ENCODE measurements around the gene XRN2.

Gene XRN2

GRCh38 chr20:21301940-21302663 is 1.0 kb upstream of the XRN2 start:
- DNase-seq, result no peak

- DNase-seq, result no peak
These were observed 469 bp upstream of the XRN2 start for GRCh38 chr20:21302664-21303060.

GRCh38 chr20:21303872-21304586 is 898 bp downstream of the XRN2 start:
- peak; percentile 6 for DNase-seq

- DNase-seq, result no peak
These were observed 5.2 kb downstream of the XRN2 start for GRCh38 chr20:21308340-21308739.

GRCh38 chr20:21309678-21310467 is 6.7 kb downstream of the XRN2 start:
- DNase-seq, result no peak

- no peak for DNase-seq
These were observed 9.8 kb downstream of the XRN2 start for GRCh38 chr20:21312813-21313474.

GRCh38 chr20:21315138-21315537 is 12.0 kb downstream of the XRN2 start:
- peak; percentile 27 for DNase-seq

GRCh38 chr20:21322083-21322710 is 19.1 kb downstream of the XRN2 start:
- DNase-seq, result no peak

- no peak for DNase-seq
These were observed 19.8 kb downstream of the XRN2 start for GRCh38 chr20:21322921-21323331.

- DNase-seq, result peak; percentile 53
These were observed 20.5 kb downstream of the XRN2 start for GRCh38 chr20:21323640-21324039.

GRCh38 chr20:21324126-21324525 is 21.0 kb downstream of the XRN2 start:
- no peak for DNase-seq

GRCh38 chr20:21325296-21325695 is 22.2 kb downstream of the XRN2 start:
- DNase-seq, result no peak

- no peak for DNase-seq
These were observed 23.6 kb downstream of the XRN2 start for GRCh38 chr20:21326700-21327099.

GRCh38 chr20:21336455-21337151 is 33.5 kb downstream of the XRN2 start:
- DNase-seq, result no peak

- DNase-seq, result no peak
These were observed 35.2 kb downstream of the XRN2 start for GRCh38 chr20:21338291-21338690.

- no peak for DNase-seq
These were observed 36.4 kb downstream of the XRN2 start for GRCh38 chr20:21339499-21339898.

GRCh38 chr20:21340991-21341697 is 38.0 kb downstream of the XRN2 start:
- DNase-seq, result no peak

- no peak for DNase-seq
These were observed 39.7 kb downstream of the XRN2 start for GRCh38 chr20:21342656-21343345.

GRCh38 chr20:21344206-21344900 is 41.2 kb downstream of the XRN2 start:
- DNase-seq, result no peak

- DNase-seq, result no peak
These were observed 41.8 kb downstream of the XRN2 start for GRCh38 chr20:21344961-21345360.

Data from fibroblast of skin of right quadriceps (primary cell).